C4-2B (cell line): ENCODE results near the gene SCO2.

Source experiments
- ZFX ChIP-seq: fragments of 450-650 bp; IDR thresholded peaks from 2 replicates; pipeline ENCODE4 v1.6.1; 2017
- TF ChIP-seq, protein P1 (sequence below): fragments of 450-650 bp; conservative IDR thresholded peaks from 2 replicates; pipeline ENCODE4 v1.5.1; 2017; ENCODE audit warnings: mild to moderate bottlenecking

DNA sequence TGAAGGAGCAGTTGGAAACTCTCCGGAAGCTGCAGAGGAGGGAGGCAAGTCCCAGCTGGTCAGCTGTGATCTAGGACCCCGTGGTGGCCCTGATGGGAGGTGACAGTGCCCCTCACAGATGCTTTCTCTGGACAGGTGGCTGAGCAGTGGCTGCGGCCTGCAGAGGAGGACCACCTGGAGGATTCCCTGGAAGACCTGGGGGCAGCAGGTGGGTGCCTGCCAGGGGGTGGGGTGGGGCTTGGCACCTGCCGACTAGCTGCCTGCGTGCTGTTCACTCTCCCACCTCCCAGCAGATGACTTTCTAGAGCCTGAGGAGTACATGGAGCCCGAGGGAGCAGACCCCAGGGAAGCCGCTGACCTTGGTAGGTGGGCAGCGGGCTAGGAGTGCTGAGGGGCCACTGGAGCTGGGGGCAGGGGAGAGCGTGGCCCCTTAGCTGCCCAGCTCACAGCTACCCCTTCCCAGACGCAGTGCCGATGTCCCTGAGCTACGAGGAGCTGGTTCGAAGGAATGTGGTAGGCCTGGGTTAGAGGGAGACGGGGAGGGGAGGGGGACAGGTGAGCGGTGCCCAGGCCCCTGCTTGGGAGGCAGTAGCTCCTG lies 3.1 kb downstream of the SCO2 start:
- TF ChIP-seq, protein P1, sequence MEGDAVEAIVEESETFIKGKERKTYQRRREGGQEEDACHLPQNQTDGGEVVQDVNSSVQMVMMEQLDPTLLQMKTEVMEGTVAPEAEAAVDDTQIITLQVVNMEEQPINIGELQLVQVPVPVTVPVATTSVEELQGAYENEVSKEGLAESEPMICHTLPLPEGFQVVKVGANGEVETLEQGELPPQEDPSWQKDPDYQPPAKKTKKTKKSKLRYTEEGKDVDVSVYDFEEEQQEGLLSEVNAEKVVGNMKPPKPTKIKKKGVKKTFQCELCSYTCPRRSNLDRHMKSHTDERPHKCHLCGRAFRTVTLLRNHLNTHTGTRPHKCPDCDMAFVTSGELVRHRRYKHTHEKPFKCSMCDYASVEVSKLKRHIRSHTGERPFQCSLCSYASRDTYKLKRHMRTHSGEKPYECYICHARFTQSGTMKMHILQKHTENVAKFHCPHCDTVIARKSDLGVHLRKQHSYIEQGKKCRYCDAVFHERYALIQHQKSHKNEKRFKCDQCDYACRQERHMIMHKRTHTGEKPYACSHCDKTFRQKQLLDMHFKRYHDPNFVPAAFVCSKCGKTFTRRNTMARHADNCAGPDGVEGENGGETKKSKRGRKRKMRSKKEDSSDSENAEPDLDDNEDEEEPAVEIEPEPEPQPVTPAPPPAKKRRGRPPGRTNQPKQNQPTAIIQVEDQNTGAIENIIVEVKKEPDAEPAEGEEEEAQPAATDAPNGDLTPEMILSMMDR, result no peak
- TF ChIP-seq ZFX, result no peak
